ENCODE results near the gene SLC27A2.

DNA sequence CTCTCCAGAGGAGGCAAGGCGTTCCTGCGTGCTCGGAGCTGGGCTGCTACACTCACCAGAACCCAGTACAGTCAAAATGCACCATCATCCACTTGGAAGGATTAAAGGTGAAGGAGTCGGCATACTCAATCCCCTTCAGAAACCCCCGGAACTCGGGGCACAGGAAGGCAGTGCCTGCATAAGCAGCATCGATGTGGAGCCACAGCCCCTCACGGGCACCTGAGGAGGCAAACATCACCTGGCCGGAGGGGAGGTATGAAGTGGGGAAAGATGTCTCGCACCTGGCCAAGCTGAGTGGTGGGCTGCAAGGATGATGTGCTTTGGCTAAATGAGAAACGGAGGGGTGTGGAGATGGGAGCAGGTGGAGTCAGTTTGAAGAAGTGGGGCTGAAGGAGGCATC, 70.6 kb downstream of the SLC27A2 start:
- no peak for TF ChIP-seq CTCF (IDR thresholded peaks at IDR 0.05; ENCODE audit: low read depth, low read length)
- TF ChIP-seq POLR2A (IDR thresholded peaks at IDR 0.05; ENCODE audit: extremely low read depth, insufficient read length) = no peak
- TF ChIP-seq MAX (IDR thresholded peaks at IDR 0.05; ENCODE audit: low read depth, low read length) = no peak
